ENCODE results near the gene EIF4A3.

DNA sequence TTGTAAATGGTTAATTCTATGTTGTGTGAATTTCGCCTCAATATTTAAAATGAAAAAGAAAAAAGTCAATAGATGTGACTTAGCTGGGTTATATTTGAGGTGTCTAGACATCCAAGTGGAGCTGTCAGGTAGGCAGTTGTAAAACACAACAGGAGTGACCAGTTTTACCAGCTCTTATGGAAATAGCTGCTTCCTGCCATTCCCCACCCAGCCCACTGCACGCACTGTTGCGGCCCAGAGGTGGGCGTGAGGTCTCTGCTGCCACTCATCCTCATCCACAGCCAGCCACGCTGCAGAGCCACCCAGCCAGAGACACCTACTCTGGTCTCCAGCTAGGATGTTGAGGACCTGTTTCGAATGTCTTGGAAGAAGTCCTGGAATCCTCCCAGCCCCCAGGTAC is 19.5 kb upstream of the EIF4A3 start:
- no peak for TF ChIP-seq EZH2 (IDR thresholded peaks at IDR 0.05)
- TF ChIP-seq POLR2AphosphoS5 (IDR thresholded peaks at IDR 0.05; ENCODE audit: borderline replicate concordance, low read depth, low read length), result no peak
